PC-3 (cell line): ENCODE data around the gene EHD3. TPM values are rescaled to one million over a fixed set of nuclear protein-coding genes. Genes with fewer than 3 reads are reported as not detected.

Source experiments
- ATAC-seq: fragments of 200-7000 bp; cut with Tn5 transposase; 2 replicates; pipeline ENCODE4 v1.9.1; 2020; ENCODE audit warnings: mild to moderate bottlenecking, moderate library complexity
- BruUV-seq: library from RNA; stranded (reverse); fragments of 400-500 nt; replicated peaks from 2 replicates; lab custom pipeline; 2021; lab: Mats Ljungman, UMichigan
- CTCF ChIA-PET: fragments of 300-600 bp; sonication (Branson Sonifier 250); formaldehyde crosslinking; loops from one replicate; lab custom pipeline; 2022; ENCODE audit warnings: antibody characterized with exemption; lab: Charles Lee
- POLR2A ChIA-PET: fragments of 300-600 bp; sonication (Branson Sonifier 250); formaldehyde crosslinking; loops from one replicate; lab custom pipeline; 2022; ENCODE audit warnings: antibody characterized with exemption; ENCODE audit not compliant: unreplicated experiment; lab: Charles Lee
- DNase-seq: peaks from one replicate; pipeline ENCODE4 v3.0.0-alpha.2; 2015
- H2AFZ ChIP-seq: fragments of 300-600 bp; sonication (generic); 2 replicates; pipeline ENCODE4 v1.6.0; 2016; ENCODE audit warnings: antibody characterized with exemption, low read length
- H3F3A ChIP-seq: fragments of 300-600 bp; sonication (generic); one replicate; pipeline ENCODE4 v1.6.0; 2017; ENCODE audit warnings: antibody characterized with exemption, low read length, control low read depth, mild to moderate bottlenecking; ENCODE audit not compliant: unreplicated experiment
- H3K27ac ChIP-seq: fragments of 300-600 bp; sonication (generic); 2 replicates; pipeline ENCODE4 v1.5.1; 2016; ENCODE audit warnings: mild to moderate bottlenecking, low read length
- H3K27me3 ChIP-seq: fragments of 300-600 bp; sonication (generic); 2 replicates; pipeline ENCODE4 v1.6.1; 2016; ENCODE audit warnings: low read length, mixed read lengths
- H3K36me3 ChIP-seq: fragments of 300-600 bp; sonication (generic); 2 replicates; pipeline ENCODE4 v1.6.1; 2016; ENCODE audit warnings: low read depth, mixed run types, low read length, mixed read lengths
- H3K4me1 ChIP-seq: fragments of 300-600 bp; sonication (generic); 2 replicates; pipeline ENCODE4 v1.5.1; 2016; ENCODE audit warnings: low read length; ENCODE audit not compliant: insufficient read depth
- H3K4me2 ChIP-seq: fragments of 300-600 bp; sonication (generic); 2 replicates; pipeline ENCODE4 v1.6.0; 2016; ENCODE audit warnings: low read length
- H3K4me3 ChIP-seq: fragments of 300-600 bp; sonication (generic); 2 replicates; pipeline ENCODE4 v1.5.1; 2016; ENCODE audit warnings: mild to moderate bottlenecking, low read length, mixed read lengths
- H3K79me2 ChIP-seq: fragments of 300-600 bp; sonication (generic); 2 replicates; pipeline ENCODE4 v1.6.1; 2017; ENCODE audit warnings: low read length, mixed read lengths
- H3K9ac ChIP-seq: fragments of 300-600 bp; sonication (generic); 2 replicates; pipeline ENCODE4 v1.6.0; 2016; ENCODE audit warnings: mild to moderate bottlenecking, low read length
- H3K9me2 ChIP-seq: fragments of 300-600 bp; sonication (generic); replicated peaks from 2 replicates; pipeline ENCODE4 v1.6.1; 2016; ENCODE audit warnings: mixed run types, low read length, mixed read lengths
- H3K9me3 ChIP-seq: fragments of 300-600 bp; sonication (generic); 2 replicates; pipeline ENCODE4 v1.6.1; 2016; ENCODE audit warnings: low read length, mixed read lengths
- H4K20me1 ChIP-seq: fragments of 300-600 bp; sonication (generic); 2 replicates; pipeline ENCODE4 v1.6.1; 2016; ENCODE audit warnings: low read length, mixed read lengths
- CTCF ChIP-seq: fragments of 300-600 bp; sonication (generic); conservative IDR thresholded peaks from 2 replicates; pipeline ENCODE4 v1.5.1; 2017; ENCODE audit warnings: antibody characterized with exemption, low read depth, mild to moderate bottlenecking, low read length
- EZH2 ChIP-seq: fragments of 300-600 bp; sonication (generic); IDR thresholded peaks from one replicate; pipeline ENCODE4 v1.6.1; 2017; ENCODE audit warnings: antibody characterized with exemption, mild to moderate bottlenecking, low read length; ENCODE audit not compliant: unreplicated experiment
- EZH2phosphoT487 ChIP-seq: fragments of 300-600 bp; sonication (generic); IDR thresholded peaks from 2 replicates; pipeline ENCODE4 v1.6.1; 2018; ENCODE audit warnings: mild to moderate bottlenecking, antibody characterized with exemption, low read length, borderline replicate concordance
- intact Hi-C: fragments of 100-400 bp; cut with micrococcal nuclease; formaldehyde crosslinking; loops from 2 replicates; pipeline ENCODE4 v1.9.0; 2023
- total RNA-seq: library from RNA; depleted of rRNA; stranded (reverse); fragments of >200 nt; gene quantifications from 2 replicates; pipeline ENCODE4 v1.2.3, GENCODE V29; 2014

EHD3 gene
- total RNA-seq, 1 experiment from 2014 or later: 4.4 TPM

- no peak overlapping the region for H3K27ac ChIP-seq
- H3K4me1 ChIP-seq: peaks cover 10% of the 10 kb centered on the region; the same call in 1 of the 2 replicates
- no peaks in the 10 kb centered on the region for H3F3A ChIP-seq
- H3K27me3 ChIP-seq: no peaks in the 10 kb centered on the region
- no peaks in the 10 kb centered on the region for H3K79me2 ChIP-seq
- H4K20me1 ChIP-seq: no peaks in the 10 kb centered on the region
- CTCF ChIA-PET: no interaction called here
- ATAC-seq (no peak), DNase-seq (no peak)
- H3K9me3 ChIP-seq: no peaks in the 10 kb centered on the region
- no peak overlapping the region for H2AFZ ChIP-seq
- H3K36me3 ChIP-seq: no peaks in the 10 kb centered on the region
- no peak overlapping the region for H3K4me2 ChIP-seq
- intact Hi-C loops: no loop called here
- H3K4me3 ChIP-seq: no peak overlapping the region
- BruUV-seq: no TSS peak
- TF ChIP-seq EZH2: no peak
- POLR2A ChIA-PET: no interaction called here
- no peaks in the 10 kb centered on the region for H3K9me2 ChIP-seq
- no peak overlapping the region for H3K9ac ChIP-seq
Measured at GRCh38 chr2:31265234-31265633, 31.3 kb downstream of the EHD3 start.

GRCh38 chr2:31266804-31267203 is 32.9 kb downstream of the EHD3 start:
- Histone ChIP-seq H3K36me3 (no peaks in the 10 kb centered on the region), H3K4me1 (peaks cover 18% of the 10 kb centered on the region), H3K4me3 (no peak overlapping the region), H4K20me1 (no peaks in the 10 kb centered on the region), H3K4me2 (no peak overlapping the region), H3F3A (no peaks in the 10 kb centered on the region), H3K79me2 (no peaks in the 10 kb centered on the region), H2AFZ (no peak overlapping the region), H3K9me2 (no peaks in the 10 kb centered on the region), H3K9me3 (no peaks in the 10 kb centered on the region), H3K27ac (no peak overlapping the region), H3K27me3 (no peaks in the 10 kb centered on the region), H3K9ac (no peak overlapping the region)
- TF ChIP-seq EZH2 (no peak), CTCF (no peak), EZH2phosphoT487 (no peak)
- no peak for DNase-seq
- POLR2A ChIA-PET: no interaction called here
- CTCF ChIA-PET: no interaction called here
- BruUV-seq: no TSS peak
- no peak for ATAC-seq
- intact Hi-C loops: no loop called here

GRCh38 chr2:31267437-31268120 is 33.6 kb downstream of the EHD3 start:
- Histone ChIP-seq H3K9me2 (no peaks in the 10 kb centered on the region), H4K20me1 (no peaks in the 10 kb centered on the region), H3K4me3 (no peak overlapping the region), H3K9ac (no peak overlapping the region), H3K4me2 (no peak overlapping the region), H3K4me1 (peaks cover 18% of the 10 kb centered on the region), H3K27ac (no peak overlapping the region), H2AFZ (no peak overlapping the region), H3K27me3 (no peaks in the 10 kb centered on the region), H3K36me3 (no peaks in the 10 kb centered on the region), H3K79me2 (no peaks in the 10 kb centered on the region), H3K9me3 (no peaks in the 10 kb centered on the region), H3F3A (no peaks in the 10 kb centered on the region)
- no peak for DNase-seq
- no TSS peak for BruUV-seq
- intact Hi-C loops: no loop called here
- POLR2A ChIA-PET: no interaction called here
- CTCF ChIA-PET: no interaction called here
- TF ChIP-seq EZH2 (no peak), EZH2phosphoT487 (no peak), CTCF (no peak)
- ATAC-seq: no peak
